NAMALWA (cell line): ENCODE results near the gene RUNX3.

Experiments
- DNase-seq: peaks from one replicate; pipeline ENCODE4 v3.0.0-alpha.2; 2015; ENCODE audit warnings: low spot score

RUNX3 gene

DNA sequence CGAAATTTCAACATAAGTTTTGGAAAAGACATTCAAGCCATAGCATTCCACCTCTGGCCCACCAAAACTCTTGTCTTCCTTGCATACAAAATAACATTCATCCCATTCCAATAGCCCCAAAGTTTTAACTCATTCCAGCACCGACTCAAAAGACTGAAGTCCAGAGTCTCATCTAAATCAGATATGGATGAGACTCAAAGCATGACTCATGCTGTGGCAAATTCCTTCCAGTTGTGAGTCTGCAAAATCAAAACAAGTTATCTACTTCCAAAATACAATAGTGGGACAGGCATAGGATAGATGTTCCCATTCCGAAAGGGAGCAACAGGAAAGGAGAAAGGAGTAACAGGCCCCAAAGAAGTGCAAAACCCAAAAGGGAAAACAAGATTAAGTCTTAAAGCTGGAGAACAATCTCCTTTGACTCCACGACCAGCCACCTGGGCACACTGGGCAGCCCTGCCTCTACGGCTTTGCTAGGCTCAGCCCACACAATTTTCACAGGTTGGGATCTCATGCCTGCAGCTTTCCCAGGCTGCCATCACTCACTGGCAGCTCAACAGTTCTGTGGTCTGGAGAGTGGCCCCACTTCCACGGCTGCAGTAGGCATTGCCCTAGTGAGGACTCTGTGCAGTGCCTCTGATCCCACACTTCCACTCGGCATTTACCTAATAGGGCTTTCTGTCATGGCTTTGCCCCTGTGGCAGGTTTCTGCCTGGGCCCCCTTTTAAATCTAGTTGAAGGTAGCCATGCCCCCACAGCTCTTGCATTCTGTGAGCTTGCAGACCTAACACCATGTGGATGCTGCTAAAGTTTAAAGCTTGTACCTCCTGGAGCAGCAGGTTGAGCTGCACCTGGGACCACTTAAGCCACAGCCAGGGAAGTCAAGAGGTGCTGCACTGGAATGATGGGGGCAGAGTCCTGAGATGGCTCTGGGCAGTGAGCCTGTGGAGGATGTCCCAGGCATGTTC lies 51.0 kb downstream of the RUNX3 start:
- no peak for DNase-seq

DNA sequence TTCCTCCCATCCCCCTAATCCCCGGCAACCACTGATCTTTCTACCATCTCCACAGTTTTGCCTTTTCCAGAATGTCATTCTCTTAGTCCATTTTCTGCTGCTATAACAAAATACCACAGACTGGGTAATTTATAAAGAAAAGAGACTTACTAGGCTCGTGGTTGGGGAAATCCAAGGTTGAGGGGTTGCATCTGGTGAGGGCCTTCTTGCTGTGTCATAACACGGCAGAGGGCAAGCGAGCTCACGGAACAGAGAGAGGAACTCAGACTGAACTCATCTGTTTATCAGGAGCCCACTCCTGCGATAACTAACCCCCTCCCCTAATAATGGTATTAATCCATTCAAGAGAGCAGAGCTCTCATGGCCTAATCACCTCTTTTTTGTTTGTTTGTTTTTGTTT lies 52.0 kb downstream of the RUNX3 start:
- no peak for DNase-seq

DNA sequence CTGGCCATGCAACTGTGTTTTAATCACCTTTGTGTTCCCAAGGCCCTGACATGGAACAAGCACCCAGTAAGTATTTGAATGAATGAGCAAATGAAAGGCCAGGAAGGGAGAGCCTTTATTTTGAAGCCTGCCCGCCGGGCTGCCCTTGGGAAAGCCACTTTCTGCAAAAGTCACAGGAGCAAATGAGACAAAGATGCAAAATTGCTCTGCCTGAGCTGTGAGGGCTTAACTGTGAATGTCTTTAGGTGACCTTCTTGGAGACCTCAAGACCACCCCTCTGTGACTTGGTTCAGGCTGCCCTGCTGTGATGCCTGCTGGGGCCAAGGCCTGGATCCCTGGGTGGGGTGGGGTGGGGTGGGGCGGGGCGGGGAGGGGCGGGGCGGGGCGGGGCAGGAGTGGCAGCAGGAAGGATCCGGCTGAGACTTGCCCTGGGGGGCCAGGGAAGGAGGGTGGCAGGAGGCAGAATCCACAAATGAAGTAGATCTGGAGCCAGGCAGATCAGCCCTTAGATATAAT lies 54.0 kb downstream of the RUNX3 start:
- DNase-seq = no peak

DNA sequence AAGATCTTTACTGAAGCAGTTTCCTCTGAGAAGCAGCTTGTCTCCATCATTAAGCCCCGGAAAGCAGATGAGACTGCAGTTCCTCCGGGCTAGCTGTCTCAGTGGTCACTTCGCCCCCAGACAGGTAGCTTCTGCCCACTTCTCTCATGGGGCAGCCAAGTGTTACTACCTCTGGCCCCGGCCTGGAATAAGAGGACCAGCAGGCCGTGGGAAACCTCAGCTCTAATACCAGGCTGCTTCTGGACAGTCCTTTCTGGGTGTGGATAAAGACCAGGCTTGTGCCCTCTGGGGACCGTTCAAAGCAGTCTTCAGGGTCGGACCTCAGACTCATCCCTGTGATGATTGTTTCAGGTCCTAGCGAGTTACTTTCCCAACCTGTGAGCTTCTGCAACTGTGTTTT lies 54.8 kb downstream of the RUNX3 start:
- DNase-seq = no peak

DNA sequence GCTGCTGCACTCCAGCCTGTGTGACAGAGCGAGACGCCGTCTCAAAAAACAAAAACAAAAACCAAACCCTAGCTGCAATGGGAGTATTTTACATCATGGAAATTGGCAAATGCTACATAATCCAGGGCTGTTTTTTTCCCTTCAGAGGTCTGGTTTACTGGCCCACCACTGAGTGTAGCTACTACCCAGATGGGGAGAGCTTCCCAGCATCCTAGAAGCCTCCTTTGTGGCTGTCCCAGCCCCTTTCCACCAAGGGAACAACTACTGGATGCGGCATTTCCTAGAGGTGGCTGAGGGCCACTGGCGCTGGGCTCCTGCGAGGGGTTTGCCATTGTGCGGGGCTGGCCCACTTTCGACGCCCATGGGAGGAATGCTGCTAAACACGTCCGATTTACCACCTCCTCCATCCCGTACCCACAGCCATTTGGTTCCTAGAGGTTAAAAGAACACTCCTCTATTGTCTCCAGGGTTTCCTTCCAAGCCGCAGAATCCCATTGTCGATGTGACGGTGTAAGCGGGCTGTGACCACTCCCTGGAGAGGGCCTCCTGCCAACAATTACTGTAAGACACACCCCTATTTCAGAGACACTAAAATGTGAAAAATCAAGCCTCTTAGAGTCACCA lies 55.4 kb downstream of the RUNX3 start:
- no peak for DNase-seq

DNA sequence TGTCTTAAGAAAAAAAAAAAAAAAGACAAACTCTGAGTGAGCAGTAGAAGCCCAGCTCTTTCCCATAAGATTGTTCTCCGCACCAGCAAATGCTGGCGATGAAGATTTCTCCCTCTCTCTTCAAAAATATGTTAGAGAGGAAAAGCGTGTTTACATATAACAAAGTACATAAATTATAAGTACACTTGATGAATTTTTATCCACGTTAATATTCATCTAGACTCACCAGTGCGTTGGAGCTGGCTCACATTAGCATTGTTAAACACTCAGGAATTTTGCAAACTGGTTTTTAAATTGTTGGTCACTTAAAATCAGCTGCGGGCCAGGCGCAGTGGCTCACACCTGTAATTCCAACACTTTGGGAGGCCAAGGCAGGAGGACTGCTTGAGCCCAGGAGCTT lies 56.0 kb downstream of the RUNX3 start:
- no peak for DNase-seq

DNA sequence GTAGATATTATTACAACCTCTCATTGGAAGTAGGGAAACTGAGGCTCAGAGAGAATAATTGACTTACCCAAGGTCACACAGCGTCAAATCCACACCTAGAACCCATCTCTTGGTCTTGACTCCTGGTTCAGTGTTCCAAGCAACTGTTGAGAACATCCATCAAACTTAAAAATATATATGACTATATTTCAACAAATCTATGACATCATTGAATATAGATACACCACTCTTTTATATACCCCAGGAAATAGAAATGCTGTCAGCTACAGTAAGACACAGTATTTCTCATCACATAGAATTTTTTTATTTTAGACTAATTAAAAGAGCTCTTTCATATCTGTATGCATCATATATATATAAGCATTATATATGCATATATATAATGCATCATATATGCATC lies 56.9 kb downstream of the RUNX3 start:
- DNase-seq = no peak

DNA sequence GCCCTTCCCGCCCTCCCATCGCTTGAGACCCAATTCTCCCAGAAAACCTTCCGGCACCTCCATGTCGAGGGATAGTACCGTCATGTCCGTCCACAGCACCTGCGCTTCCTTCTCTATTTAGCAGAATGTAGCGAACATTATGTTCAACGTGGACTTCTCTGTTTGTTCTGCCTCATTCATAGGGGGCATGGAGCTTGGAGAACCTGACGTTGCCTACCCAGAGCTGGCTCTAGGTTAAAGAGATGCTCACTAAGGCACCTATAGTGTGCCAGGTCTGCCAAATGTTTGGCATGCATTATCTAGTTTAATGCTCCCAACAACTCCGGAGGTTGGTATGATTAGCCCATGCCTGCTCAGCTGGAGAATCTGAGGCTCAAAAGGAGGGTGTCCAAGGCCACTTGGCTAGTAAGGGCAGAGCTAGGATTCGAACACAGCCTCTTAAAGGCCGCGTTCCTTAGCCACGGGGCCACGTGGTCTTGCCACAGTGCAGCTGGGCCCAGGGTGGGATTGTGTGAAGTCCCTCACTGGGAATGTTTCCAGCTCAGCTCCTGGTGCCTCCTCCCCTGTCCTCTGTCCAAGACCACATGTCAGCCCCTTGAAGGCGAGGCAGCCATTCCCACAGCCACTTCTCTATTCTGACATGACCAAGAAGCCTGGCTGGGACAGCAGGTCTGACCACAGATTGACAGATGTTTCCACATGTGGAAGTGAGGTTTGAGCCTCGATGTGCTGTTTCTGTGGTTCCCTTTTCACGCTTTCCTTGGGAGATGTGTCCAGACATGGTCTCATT lies 57.8 kb downstream of the RUNX3 start:
- no peak for DNase-seq

DNA sequence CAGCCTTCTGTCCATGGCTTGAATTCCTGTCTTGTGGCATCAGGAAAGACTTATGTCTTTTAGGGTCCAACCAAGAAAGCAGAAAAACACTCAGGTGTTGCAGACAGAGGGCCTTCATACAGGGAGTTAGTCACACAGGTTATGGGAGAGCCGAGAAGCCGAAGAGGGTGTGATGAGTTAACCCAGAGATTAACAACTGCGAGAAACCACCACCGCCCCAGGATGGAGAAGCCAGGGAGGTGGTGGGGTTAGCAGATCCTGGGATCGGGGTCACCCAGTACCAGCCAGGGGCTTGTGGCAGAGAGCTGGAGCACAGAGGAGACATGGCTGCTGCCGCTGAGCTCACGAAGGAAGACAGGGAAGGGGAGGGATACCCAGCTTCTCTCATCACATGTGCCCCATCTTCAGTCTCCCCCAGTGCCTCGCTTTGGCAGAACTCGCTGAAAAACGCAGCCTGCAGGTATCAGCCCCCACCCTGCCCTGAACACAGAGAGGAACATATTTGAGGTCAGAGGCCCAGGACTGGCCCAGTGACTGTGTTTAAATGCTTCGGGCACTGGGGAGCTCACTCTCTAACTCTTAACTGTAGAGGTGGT lies 58.7 kb downstream of the RUNX3 start:
- no peak for DNase-seq

DNA sequence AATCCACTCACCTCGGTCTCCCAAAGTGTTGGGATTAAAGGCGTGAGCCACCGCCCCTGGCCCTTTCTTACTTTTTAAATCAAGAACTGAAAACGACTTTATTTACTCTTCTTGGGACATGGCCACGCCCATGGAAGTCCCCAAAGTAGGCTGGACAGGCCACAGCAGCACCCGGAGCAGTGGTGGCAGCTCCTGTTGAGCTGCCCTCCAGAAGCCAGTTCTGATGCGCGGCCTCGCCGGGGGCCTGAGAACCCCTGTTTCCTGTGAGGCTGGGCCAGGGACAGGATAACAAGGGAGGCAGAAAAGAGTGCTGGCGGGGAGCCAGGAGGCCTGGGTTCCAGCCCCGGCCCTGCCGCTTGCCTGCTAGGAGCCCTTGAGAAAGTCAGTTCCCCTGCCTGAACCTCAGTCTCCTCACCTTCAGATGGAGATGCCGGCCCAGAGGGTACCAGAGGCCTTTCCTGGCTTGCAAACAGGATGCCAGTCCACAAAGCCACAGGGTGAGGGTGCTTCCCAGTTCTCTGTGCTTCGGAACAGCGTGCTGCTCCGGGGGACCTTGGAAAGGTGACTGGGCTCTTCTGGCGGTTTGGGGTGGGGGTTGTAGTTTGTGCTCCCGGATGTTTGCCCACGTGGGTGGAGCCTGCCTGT lies 59.4 kb downstream of the RUNX3 start:
- DNase-seq = no peak

DNA sequence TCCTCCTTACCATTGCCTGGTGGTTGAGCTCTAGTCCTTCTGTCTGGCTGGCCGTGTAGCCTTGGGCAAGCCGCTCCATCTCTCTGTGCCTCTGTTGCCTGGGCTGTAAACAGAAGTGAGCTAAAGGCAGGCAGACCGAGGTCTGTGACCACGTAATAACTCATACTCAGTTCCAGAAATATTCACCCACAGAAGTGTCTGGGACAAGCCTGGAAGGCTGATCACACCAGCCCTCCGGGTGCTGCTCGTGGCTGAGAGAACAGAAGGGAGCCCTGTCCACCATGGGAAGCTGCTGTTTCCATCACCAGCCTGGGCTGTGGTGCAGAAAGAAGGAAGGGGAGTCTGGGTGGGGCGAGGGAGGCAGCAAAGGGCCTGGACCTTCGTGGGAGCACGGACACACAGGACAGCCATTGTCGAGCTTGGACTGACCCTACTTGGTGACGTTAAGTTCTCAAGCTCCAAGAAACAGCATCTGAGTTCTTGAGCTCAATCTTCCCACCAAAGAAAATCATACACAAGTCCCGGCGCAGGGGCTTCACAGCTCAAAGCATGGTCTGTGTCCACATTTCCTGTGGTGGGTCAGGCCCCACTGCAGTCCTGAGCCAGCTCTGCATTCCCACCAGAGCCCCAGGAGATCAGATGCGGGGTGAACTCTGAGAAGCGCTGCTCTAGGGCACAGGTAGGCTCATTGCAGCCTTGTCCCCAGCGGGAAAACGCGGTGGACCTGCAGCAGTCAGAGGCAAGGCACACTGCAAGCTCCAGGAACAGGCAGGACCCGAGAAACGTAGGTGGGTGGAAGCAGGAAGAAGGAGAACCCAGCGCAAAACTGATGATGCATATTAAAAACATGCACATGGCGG lies 61.8 kb downstream of the RUNX3 start:
- no peak for DNase-seq

DNA sequence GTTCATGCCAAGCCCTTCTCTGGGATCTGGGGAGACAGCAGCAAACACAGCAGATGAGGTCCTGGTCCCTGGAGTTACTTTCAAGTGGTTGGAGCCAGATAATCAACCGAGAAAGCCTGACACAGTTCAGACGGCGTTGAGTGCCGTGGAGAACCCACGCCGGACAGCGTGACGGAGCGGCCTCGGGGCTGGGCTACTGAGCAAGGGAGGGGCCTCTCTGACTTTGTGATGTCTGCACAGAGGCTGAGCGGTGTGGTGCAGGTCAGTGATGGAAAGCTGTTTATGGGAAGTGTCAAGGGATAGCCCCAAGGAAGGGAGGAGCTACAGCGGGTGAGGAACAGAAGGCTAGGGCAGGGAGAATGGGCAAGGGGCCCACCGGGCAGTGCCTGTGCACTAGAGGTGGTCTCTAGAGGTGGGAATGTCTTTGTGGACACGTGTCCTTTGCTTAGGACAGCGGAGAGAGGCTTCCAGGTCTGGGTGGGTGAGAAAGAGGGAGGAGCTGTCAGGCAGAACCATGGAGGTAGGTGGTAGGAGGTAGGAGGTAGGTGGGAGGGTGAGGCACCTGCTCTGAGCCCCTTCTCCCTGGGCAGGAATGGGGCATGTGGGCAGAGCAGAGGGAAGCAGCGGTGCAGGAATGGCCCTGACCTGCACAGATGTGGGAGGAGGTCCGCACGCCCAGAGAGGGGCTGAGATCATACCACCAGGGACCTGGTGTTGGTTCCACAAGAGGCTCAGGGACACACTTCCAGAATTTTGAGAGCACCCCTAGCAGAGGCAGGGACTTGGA lies 62.8 kb downstream of the RUNX3 start:
- no peak for DNase-seq

DNA sequence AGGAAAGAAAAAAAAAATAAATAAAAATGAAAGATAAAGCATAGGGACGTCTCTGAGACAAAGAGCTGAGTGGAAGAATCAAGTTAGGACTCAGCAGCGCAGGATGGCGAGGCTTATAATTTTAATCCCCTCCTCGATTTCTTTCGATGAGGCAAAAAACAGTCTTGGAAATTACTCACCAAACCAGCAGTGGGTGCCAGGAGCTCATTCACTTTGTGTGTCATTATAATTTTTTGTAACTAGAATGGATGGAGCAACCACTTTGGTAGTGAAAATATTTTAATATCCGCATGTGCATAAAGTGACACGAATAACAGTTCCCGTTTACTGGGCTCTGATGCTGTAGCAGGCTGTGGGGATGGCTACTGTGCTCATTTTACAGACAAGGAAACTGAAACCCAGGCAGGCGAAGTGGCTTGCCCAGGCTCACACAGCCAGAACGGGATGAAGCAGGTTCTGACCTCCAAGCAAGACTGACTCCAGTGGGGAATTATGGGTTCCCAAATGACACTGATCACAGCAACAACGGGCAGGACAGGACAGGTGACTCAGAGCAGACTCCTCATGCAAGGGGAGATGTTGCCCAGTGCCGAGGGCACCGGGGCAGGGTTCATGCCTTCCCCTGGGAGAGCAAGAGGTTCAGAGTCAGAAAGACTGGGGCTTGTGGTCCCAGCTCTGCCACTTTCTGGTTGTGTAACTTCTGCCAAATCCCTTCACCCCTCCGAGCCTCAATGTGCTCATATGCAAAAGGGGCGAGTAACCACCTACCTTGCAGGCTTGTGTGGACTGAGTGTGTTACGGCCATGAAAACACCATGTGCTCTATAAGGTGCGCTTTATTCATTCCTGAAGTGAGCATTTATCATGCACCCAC lies 63.6 kb downstream of the RUNX3 start:
- DNase-seq = no peak

DNA sequence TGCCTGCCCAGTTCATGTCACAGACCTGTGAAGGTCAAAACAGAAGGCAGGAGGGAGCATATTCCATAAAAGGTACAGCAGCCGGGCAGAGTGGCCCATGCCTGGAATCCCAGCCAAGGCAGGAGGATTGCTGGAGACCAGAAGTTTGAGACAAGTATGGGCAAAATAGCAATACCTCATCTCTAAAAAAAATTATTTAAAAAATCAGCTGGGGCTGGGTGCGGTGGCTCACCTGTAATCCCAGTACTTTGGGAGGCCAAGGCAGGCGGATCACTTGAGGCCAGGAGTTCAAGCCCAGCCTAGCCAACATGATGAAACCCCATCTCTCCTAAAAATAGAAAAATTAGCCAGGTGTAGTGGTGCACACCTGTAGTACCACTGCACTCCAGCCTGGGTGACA lies 64.5 kb downstream of the RUNX3 start:
- DNase-seq = no peak

DNA sequence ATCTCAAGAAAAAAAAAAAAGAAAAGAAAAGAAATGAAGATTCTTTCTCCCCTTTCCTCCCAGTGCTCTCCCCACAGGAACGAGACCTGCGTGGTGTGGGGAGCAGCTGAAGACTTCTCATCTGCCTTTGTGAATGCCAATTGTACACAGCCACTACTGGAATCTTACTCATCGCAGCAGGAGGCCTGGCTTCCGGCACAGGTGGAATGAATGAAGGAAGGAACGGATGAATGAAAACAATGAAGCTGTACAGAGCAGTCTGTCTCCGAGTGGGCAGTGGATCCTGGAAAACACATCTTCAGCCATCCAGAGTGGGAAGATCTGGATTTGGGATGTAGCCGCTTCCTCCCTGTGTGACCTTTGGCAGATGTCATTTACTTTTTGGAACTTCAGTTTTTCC lies 64.9 kb downstream of the RUNX3 start:
- DNase-seq = no peak

DNA sequence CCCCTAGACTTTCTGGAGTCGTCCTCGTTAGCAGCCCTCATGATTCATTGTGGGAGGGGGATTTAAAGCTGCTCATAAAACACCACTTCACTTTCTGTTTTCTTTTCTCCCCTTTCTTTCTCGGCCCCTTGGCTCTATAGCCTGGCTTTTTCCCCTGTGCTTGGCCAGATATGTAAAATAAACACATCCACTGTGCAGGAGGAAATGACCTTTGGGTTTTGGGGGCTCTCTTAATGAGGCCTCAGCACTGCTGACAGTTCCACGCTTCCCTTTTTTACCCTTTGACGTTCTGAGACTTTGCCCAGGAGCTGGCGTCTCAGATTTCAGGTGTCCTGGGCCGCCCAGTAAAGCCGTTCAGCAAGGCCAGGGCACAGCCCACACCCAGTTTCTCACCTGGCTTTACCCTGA lies 65.7 kb downstream of the RUNX3 start:
- DNase-seq = no peak

DNA sequence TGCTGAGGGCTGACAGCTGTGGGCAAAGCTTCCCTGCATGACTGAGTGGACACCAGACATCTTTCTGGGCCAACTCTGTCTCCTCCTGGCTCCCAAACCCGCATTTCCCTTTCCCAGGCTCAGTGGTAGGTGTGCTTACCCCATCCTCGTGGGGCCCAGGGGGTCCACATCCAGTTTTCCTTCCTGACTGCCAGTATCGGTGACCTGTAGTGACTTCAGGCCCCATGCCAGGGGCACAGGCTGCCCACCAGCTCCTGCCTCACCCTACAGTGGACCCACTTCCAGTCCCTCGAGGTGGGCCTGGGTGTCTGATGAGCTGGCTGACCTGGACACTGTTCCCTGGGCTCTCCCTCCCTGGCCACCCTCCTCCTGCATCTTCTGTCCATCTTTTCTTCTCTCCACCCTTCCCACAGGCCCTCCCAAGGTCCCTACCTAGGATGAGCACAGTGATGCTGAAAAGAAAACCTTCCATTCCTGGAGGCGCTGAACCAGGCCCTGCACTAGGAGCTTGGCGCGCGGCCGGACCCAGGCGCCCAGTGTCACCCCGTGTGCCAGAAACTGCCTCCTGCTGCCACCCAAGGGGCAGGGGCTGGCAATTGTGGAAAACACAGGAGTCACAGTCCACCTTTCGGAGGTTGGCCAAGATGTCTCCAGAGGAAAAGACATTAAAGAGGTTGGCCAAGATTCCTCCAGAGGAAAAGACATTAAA lies 67.1 kb downstream of the RUNX3 start:
- no peak for DNase-seq
